Measurements from ENCODE around the gene NCOA6.

NCOA6 gene

DNA sequence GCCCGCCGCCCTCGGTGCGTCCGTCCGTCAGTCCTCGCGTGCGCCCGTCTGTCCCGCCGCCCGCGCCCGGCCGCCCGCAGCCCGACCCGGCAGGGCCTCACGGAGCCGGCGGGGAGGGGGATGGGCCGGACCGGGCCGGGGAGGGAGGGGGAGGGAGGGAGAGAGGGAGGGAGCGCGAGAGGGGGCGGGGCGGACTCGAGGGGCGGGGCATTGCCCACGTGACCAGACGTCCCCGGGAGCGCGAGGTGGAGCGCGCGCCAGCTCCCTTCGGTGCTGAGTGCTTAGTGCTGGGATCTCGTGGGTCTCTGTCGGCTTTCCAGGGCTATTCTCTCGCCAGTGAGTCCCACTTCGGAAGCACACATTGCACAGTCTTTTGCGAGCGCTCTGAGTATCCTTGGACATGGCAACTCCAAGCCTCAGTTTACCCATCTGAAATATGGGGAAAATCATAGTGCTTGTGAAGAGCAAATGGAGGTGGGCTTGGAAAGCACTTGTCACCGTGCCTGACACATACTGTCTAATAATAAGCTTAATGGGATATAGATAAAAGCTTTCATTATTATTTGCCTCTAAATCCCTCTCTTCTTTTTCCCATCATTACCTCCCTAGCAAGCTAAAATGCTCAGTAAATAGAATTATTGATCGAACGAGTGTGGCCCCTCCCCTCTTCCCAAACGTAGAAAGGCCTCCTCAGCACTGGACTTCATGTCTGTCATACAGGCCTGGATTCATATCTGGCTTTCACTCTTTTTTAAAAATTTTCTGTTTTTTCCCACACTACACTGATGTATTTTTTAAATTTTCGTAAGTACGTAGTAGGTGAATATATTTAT is at the start of gene NCOA6:
Gene NCOA6, minus strand, starts transcription at position 122 of the 833 bp plus-strand sequence. CDS start 43,296 bp downstream, outside the sequence.
- peak; percentile 61 to 82 for DNase-seq

DNA sequence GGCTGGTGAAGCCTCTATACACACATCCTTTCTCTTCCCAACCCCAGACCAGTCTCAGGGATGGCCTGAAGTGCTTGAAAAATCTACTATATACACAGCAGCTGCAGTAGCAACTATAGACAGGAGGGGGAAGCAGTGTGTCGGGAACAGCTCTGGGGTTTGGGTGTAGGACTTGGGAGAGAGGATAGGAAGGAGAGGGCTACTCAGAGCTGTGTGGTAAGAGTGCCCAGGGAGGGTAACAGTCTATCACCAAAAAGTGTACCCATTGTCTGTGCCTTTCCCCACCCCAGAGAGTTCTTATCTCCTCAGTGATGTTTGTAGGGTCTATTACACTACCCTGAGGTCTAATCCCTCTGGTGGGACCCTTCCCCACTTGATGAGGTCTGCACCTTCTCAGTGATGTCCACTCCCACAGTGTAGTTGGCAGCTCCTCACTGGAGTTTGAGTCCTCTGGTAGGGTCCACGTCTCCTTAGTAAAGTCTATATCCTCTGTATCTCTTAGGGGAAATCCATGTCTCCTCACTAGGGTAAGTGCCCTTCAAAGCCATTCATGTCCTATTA is 48.7 kb upstream of the NCOA6 start:
- DNase-seq = peak; percentile 78 to 90

- no peak for DNase-seq
Observed at GRCh38 chr20:34873583-34874093, 48.2 kb upstream of the NCOA6 start.

- DNase-seq = peak; percentile 69 to 86
Observed at GRCh38 chr20:34872622-34873224, 47.3 kb upstream of the NCOA6 start, which contains the start of gene GGT7. GGT7 (minus strand) TSS chr20:34872856; CDS start chr20:34872815, 41 bp downstream.

GRCh38 chr20:34871966-34872621 is 46.6 kb upstream of the NCOA6 start:
- DNase-seq = peak in 1 of 2 experiments; percentile 43

- DNase-seq = no peak
Observed at GRCh38 chr20:34871320-34871926, 46.0 kb upstream of the NCOA6 start.

- DNase-seq = no peak
Observed at GRCh38 chr20:34864216-34864615, 38.8 kb upstream of the NCOA6 start.

DNA sequence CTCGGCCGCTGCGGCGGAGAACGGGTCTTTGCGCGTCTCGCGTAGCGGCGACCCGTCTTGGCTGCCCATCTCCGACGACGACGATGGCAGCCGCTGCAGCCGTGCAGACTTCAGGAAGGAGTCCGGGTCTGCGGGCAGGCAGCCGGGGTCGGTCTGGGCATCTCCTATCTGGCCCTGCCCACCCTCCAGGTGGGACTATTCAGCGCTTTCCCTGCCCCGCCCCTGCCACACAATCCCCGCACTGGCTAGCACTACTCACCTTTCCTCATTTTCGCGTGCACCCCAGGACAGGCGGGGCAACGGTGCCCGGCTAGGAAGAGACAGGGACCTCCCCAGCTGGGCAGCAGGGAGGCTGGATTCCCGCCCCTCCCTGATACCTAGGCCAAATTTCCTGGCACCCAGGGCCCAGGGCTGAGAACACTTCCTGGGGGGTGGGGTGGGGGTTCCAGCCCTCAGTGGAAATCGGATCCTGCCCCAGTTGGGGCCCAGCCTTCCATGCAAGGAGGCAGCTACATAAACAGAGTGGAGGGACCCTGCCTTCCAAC is 38.0 kb upstream of the NCOA6 start:
- DNase-seq = no peak

DNA sequence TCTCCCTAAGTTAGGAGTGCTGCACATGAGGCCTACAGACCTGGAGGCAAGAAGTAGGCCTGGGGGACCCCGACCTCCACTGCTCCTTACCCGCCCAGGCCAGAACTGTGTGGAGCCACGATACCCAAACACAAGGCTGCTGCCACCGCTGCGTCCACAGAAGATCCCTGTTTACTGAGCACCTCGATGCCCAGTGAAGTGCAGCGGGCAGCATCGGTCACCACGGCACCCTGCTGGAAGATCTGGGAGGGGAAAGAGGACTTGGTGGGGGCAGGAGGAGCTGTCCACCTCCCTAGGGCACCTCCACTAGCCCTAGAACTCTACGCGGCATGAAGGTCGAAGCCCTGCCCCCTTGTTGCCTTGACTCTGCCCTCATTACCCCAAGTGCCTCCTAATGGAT is 37.3 kb upstream of the NCOA6 start:
- DNase-seq = no peak

- peak; percentile 18 to 80 for DNase-seq
Observed at GRCh38 chr20:34861386-34862084, 36.1 kb upstream of the NCOA6 start.

GRCh38 chr20:34859826-34860545 is 34.5 kb upstream of the NCOA6 start:
- no peak for DNase-seq

DNA sequence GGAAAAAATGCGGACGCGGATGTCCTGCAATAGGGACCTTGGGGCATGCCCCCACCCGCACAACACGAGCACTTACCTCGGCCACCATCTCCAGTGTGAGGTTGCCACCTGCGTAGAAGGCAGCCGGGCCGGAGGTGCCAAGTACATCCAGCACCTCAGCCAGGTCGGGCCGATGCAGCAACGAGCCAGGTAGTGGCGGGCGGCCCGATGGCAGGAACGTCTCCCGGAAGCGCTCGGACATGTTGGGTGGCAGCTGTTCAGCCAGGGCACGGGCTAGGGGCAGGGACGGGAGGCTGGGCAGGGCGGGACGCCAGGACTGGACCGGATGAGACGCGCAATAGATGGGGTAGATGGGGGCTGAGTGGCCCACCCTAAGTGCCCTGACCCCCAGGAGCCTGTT is 33.9 kb upstream of the NCOA6 start:
- DNase-seq = no peak

DNA sequence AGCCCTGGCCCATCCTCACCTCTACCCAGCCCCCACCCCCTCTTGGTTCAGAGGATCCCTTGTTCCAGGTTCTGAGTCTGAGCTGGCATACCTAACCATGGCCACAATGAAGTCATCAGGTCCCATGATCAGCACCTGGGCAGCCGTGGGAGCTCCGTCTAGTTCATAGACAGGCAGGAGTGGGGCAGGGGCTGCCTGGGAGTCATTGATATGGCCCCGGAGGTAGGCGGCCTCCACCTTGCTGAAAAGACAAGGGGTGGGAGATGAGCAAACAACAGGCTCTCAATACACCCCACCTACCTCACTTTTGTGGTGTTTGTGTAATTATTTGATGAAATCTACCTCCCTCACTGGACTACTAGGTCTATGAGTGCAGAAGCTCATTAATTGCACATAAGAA is 26.8 kb upstream of the NCOA6 start:
- DNase-seq = no peak

DNA sequence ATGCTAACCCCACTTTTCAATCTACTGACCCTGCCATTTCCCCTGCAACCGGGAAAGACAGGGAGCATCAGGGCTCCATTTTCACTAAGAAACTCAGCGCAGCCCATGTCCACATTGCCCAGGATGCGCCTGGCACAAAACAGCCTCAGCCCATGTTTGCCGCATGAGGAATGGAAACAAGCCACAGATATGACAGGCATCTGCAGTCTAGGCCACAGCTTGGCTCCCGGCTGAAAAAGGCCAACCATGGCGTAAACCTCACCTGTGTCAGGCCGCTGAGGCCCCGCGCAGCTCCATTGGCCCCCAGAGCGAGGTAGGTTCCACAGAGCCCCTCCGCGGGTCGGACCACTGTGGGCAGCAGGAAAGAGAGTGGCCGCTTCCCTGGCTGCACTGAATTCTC is 25.5 kb upstream of the NCOA6 start:
- no peak for DNase-seq

DNA sequence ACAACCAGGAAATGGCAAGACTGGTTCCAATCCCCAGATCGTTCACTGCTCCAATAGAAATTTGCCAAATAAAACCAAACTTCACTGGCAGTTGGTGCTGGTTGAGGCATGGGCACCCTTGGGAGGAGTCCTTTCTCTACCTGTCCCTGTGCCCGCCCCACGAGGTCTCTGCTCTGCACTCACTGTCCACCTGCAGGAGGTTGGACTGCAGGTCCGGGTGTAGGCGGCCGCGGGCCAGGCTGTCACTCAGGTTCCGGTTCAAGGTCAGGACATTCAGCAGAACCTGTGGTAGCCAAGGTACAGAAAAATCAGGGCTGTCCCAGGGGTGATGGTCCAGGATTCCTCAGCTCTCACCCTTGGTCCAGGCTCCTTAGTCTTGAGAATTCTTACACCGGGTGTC is 24.3 kb upstream of the NCOA6 start:
- no peak for DNase-seq

DNA sequence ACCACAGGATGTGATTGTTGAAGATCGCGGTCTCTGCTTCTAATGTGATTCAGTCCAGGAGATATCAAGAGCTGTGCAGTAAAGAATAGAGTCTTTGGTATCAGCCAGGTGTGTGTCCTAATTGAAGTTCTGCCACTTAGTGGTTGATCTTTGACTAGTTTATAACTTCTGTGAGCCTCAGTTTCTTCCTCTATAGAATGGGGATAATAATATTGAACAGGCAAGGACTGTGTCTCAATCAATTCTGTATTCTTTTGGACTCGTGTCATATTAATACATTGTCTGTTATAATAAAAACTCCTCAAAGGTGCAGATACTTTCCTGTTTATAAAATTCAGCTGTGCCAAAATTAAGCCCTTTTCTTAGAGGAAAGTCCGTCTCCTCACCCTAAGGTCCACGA is 23.1 kb upstream of the NCOA6 start:
- no peak for DNase-seq

DNA sequence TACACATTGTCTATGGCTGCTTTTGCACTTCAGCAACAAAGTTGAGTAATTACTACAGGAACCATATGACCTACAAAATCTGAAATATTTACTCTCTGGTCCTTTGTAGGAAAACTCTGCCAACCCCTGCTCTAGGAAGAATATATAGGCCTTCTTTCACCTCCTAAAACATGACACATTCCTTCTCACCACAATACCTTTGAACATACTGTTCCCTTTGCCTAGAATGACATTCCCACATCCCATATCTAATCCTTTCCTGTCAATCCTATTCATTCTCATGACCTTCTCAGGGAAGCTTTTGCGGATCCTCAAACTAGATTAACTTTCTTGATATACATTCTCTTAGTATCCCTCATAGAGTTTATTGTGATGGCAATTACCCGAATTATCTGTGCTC is 18.0 kb upstream of the NCOA6 start:
- no peak for DNase-seq

- no peak for DNase-seq
Observed at GRCh38 chr20:34842143-34842542, 16.7 kb upstream of the NCOA6 start.

GRCh38 chr20:34834459-34834893 is 9.0 kb upstream of the NCOA6 start:
- DNase-seq = peak; percentile 20 to 83

- no peak for DNase-seq
Observed at GRCh38 chr20:34831936-34832335, 6.5 kb upstream of the NCOA6 start.

DNA sequence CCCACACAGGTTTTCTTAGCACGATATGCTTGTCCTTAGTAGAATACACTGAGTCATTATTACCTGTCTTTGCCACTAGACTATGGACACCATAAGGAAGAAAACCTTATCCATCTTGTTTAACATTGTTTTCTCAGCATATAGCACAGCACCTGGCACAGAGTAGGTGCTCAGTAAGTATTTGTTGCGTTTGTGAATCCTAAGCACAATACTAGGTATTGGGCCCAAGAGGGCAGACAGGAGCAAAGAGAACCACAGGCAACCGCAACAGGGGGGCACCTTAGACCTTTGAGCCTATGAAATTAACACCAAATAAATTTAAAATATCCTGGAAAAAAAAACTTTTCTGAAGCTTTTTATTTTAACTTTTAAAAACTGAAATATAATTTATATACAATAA is 3.7 kb upstream of the NCOA6 start:
- DNase-seq = no peak

Measured in NCI-H524 (cell line).